BLaER1 treated with 17β-estradiol and CSF1 and Interleukin-3, amounts not matched to agents 10 nM and 100 nM (cell line): Measurements from ENCODE around the gene OR9G4.

Source experiments
- H3K27ac ChIP-seq, 11 experiments: shearing (Covaris generic); formaldehyde crosslinking; 2 replicates each; pipeline ENCODE4 v1.8.1; 2022
- H3K27me3 ChIP-seq, 11 experiments: shearing (Covaris generic); formaldehyde crosslinking; 2 replicates each; pipeline ENCODE4 v1.8.1; 2022
- H3K36me3 ChIP-seq, 11 experiments: shearing (Covaris generic); formaldehyde crosslinking; 2 replicates each; pipeline ENCODE4 v1.8.1; 2022
- H3K4me1 ChIP-seq, 10 experiments: shearing (Covaris generic); formaldehyde crosslinking; 2 replicates each; pipeline ENCODE4 v1.8.1; 2022
- H3K4me2 ChIP-seq, 11 experiments: shearing (Covaris generic); formaldehyde crosslinking; 2 replicates each; pipeline ENCODE4 v1.8.1; 2022
- H3K4me3 ChIP-seq, 10 experiments: shearing (Covaris generic); formaldehyde crosslinking; 2 replicates each; pipeline ENCODE4 v1.8.1; 2022
- H3K9ac ChIP-seq, 11 experiments: shearing (Covaris generic); formaldehyde crosslinking; 2 replicates each; pipeline ENCODE4 v1.8.1; 2022
- H3K9me3 ChIP-seq, 11 experiments: shearing (Covaris generic); formaldehyde crosslinking; replicated peaks in 1 of 11; 2 replicates each; pipeline ENCODE4 v1.8.1; 2022
- H4K20me1 ChIP-seq, 11 experiments: shearing (Covaris generic); formaldehyde crosslinking; 2 replicates each; pipeline ENCODE4 v1.8.1; 2022
- Cebpa-rat ChIP-seq, 11 experiments: shearing (Covaris generic); IDR thresholded peaks; 2 replicates each; pipeline ENCODE4 v1.8.1; 2022

OR9G4 gene

GRCh38 chr11:56748597-56748996 is at the start of gene OR9G4:
OR9G4 (minus strand) TSS chr11:56748697; CDS start chr11:56743766, 4,931 bp downstream.
- Histone ChIP-seq H3K27ac (no peak within 1 kb of the TSS), H3K4me1 (no peaks in the 10 kb centered on the region), H3K4me3 (no peak within 1 kb of the TSS), H3K9me3 (no peaks in the 10 kb centered on the region; a peak in 2 of 22 replicates), H3K27me3 (no peaks in the 10 kb centered on the region), H3K9ac (no peak within 1 kb of the TSS), H3K4me2 (no peak within 1 kb of the TSS), H4K20me1 (no peaks in the 10 kb centered on the region), H3K36me3 (no peaks in the 10 kb centered on the region)
- TF ChIP-seq Cebpa-rat (IDR thresholded peaks at IDR 0.05), result no peak

GRCh38 chr11:56783448-56784041 is 35.0 kb upstream of the OR9G4 start:
- Histone ChIP-seq H3K4me3 (no peak overlapping the region), H3K27me3 (no peaks in the 10 kb centered on the region), H3K36me3 (no peaks in the 10 kb centered on the region), H3K4me2 (no peak overlapping the region), H4K20me1 (no peaks in the 10 kb centered on the region), H3K9ac (no peak overlapping the region), H3K4me1 (peaks cover 0 to 9% (median 0%) of the 10 kb centered on the region in 10 experiments; a peak in 5 of 20 replicates), H3K27ac (no peak overlapping the region), H3K9me3 (no peaks in the 10 kb centered on the region)
- no peak for TF ChIP-seq Cebpa-rat (IDR thresholded peaks at IDR 0.05)

- no peak overlapping the region for H3K4me2 ChIP-seq
- no peaks in the 10 kb centered on the region for H3K9me3 ChIP-seq
- no peak overlapping the region for H3K27ac ChIP-seq
- no peaks in the 10 kb centered on the region for H4K20me1 ChIP-seq
- H3K4me3 ChIP-seq, result no peak overlapping the region
- H3K4me1 ChIP-seq, result peaks cover 0 to 9% (median 0%) of the 10 kb centered on the region in 10 experiments; a peak in 5 of 20 replicates
- H3K27me3 ChIP-seq, result no peaks in the 10 kb centered on the region
- no peak overlapping the region for H3K9ac ChIP-seq
- no peak for TF ChIP-seq Cebpa-rat (IDR thresholded peaks at IDR 0.05)
- no peaks in the 10 kb centered on the region for H3K36me3 ChIP-seq
Observed at GRCh38 chr11:56782167-56782847, 33.8 kb upstream of the OR9G4 start.

- Histone ChIP-seq H3K4me1 (0 out of 20 replicates have a peak, but pooled peaks cover 0 to under 1% (median 0%) of the 10 kb centered on the region in 10 experiments), H3K4me3 (no peak overlapping the region), H3K27ac (no peak overlapping the region), H3K4me2 (no peak overlapping the region), H3K9me3 (no peaks in the 10 kb centered on the region), H4K20me1 (no peaks in the 10 kb centered on the region), H3K9ac (no peak overlapping the region), H3K36me3 (no peaks in the 10 kb centered on the region), H3K27me3 (no peaks in the 10 kb centered on the region)
- TF ChIP-seq Cebpa-rat (IDR thresholded peaks at IDR 0.05), result no peak
Observed at GRCh38 chr11:56776809-56777208, 28.3 kb upstream of the OR9G4 start.

GRCh38 chr11:56764976-56765375 is 16.5 kb upstream of the OR9G4 start:
- Histone ChIP-seq H3K36me3 (no peaks in the 10 kb centered on the region), H3K4me1 (no peaks in the 10 kb centered on the region), H3K4me3 (no peak overlapping the region), H3K27ac (no peak overlapping the region), H3K4me2 (no peak overlapping the region), H3K27me3 (no peaks in the 10 kb centered on the region), H3K9me3 (no peaks in the 10 kb centered on the region), H3K9ac (no peak overlapping the region), H4K20me1 (no peaks in the 10 kb centered on the region)
- TF ChIP-seq Cebpa-rat (IDR thresholded peaks at IDR 0.05), result no peak

GRCh38 chr11:56751480-56751879 is 3.0 kb upstream of the OR9G4 start:
- H3K4me1 ChIP-seq, result no peaks in the 10 kb centered on the region
- no peak overlapping the region for H3K4me3 ChIP-seq
- no peaks in the 10 kb centered on the region for H3K36me3 ChIP-seq
- H4K20me1 ChIP-seq, result no peaks in the 10 kb centered on the region
- no peak overlapping the region for H3K9ac ChIP-seq
- H3K4me2 ChIP-seq, result no peak overlapping the region
- TF ChIP-seq Cebpa-rat (IDR thresholded peaks at IDR 0.05), result no peak
- no peak overlapping the region for H3K27ac ChIP-seq
- H3K27me3 ChIP-seq, result no peaks in the 10 kb centered on the region
- no peaks in the 10 kb centered on the region; a peak in 1 of 22 replicates for H3K9me3 ChIP-seq

- 0 out of 22 replicates have a peak, but pooled peaks of 1 of the 11 experiments have one; percentile 52 for TF ChIP-seq Cebpa-rat (IDR thresholded peaks at IDR 0.05)
- Histone ChIP-seq H3K27me3 (no peaks in the 10 kb centered on the region), H3K9me3 (no peaks in the 10 kb centered on the region; a peak in 2 of 22 replicates), H3K4me1 (no peaks in the 10 kb centered on the region), H3K9ac (no peak overlapping the region), H3K4me3 (no peak overlapping the region), H4K20me1 (no peaks in the 10 kb centered on the region), H3K36me3 (no peaks in the 10 kb centered on the region), H3K4me2 (no peak overlapping the region), H3K27ac (no peak overlapping the region)
Observed at GRCh38 chr11:56750190-56750589, 1.7 kb upstream of the OR9G4 start.

GRCh38 chr11:56740886-56741285 is 7.6 kb downstream of the OR9G4 start:
- H3K4me3 ChIP-seq, result no peak overlapping the region
- no peaks in the 10 kb centered on the region for H4K20me1 ChIP-seq
- H3K4me2 ChIP-seq, result no peak overlapping the region
- no peaks in the 10 kb centered on the region; a peak in 1 of 22 replicates for H3K9me3 ChIP-seq
- no peaks in the 10 kb centered on the region for H3K4me1 ChIP-seq
- H3K9ac ChIP-seq, result no peak overlapping the region
- no peaks in the 10 kb centered on the region for H3K36me3 ChIP-seq
- no peaks in the 10 kb centered on the region for H3K27me3 ChIP-seq
- no peak overlapping the region for H3K27ac ChIP-seq
- TF ChIP-seq Cebpa-rat (IDR thresholded peaks at IDR 0.05), result no peak

- H3K27me3 ChIP-seq, result no peaks in the 10 kb centered on the region
Observed at GRCh38 chr11:56740107-56740506, 8.4 kb downstream of the OR9G4 start.

GRCh38 chr11:56720513-56720912 is 28.0 kb downstream of the OR9G4 start:
- no peaks in the 10 kb centered on the region for H4K20me1 ChIP-seq

More at GRCh38 chr11:56740107-56740506, 8.4 kb downstream of the OR9G4 start:
- Histone ChIP-seq H3K4me2 (no peak overlapping the region), H3K4me1 (no peaks in the 10 kb centered on the region), H3K4me3 (no peak overlapping the region), H4K20me1 (no peaks in the 10 kb centered on the region), H3K9ac (no peak overlapping the region), H3K9me3 (no peaks in the 10 kb centered on the region), H3K36me3 (no peaks in the 10 kb centered on the region), H3K27ac (no peak overlapping the region)
- TF ChIP-seq Cebpa-rat (IDR thresholded peaks at IDR 0.05), result no peak

More at GRCh38 chr11:56720513-56720912, 28.0 kb downstream of the OR9G4 start:
- Histone ChIP-seq H3K36me3 (no peaks in the 10 kb centered on the region), H3K27ac (no peak overlapping the region), H3K27me3 (no peaks in the 10 kb centered on the region), H3K4me2 (no peak overlapping the region), H3K9ac (no peak overlapping the region), H3K9me3 (no peaks in the 10 kb centered on the region), H3K4me3 (no peak overlapping the region), H3K4me1 (no peaks in the 10 kb centered on the region)
- no peak for TF ChIP-seq Cebpa-rat (IDR thresholded peaks at IDR 0.05)
